AG09319 (cell line): ENCODE measurements around the gene PLXNA3.
"Not testable (repeated sequence)": the region's sequence is repeated elsewhere in the genome, so short reads cannot be mapped to it uniquely, and the experiment has no call there.

Source experiments
- DNase-seq: peaks from one replicate; pipeline ENCODE4 v3.0.0-alpha.2; 2010; ENCODE audit warnings: low read depth; ENCODE audit errors: extremely low read depth
- CTCF ChIP-seq: IDR thresholded peaks from 2 replicates; pipeline ENCODE4 v1.5.1; 2011; ENCODE audit warnings: low read depth, mild to moderate bottlenecking, inconsistent platforms, low read length, moderate library complexity

PLXNA3 gene

DNA sequence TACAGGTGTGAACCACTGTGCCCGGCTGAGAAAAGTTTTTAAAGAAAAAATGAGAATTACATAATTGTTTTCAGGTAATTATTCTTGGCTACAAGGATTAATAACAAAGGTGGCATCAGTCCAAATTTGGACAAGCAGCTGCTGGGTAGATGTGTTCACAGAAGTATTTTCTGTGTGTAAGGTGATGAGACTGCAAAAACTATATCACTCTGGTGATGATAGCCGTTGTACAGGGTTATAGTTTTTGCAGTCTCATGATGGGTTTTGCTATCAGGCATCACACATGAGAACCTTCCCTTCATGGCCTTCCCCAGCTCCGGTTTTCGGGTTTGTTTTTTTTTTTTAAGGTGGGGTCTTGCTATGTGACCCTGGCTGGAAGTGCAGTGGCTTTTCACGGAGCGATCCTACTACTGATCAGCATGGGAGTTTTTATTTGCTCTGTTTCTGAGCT, 37.4 kb downstream of the PLXNA3 start:
- TF ChIP-seq CTCF, result no peak
- DNase-seq, result no peak

- DNase-seq, result not testable (repeated sequence)
Measured at GRCh38 chrX:154496591-154497137, 38.6 kb downstream of the PLXNA3 start.

GRCh38 chrX:154501423-154501822, 43.3 kb downstream of the PLXNA3 start:
- DNase-seq, result not testable (repeated sequence)

DNA sequence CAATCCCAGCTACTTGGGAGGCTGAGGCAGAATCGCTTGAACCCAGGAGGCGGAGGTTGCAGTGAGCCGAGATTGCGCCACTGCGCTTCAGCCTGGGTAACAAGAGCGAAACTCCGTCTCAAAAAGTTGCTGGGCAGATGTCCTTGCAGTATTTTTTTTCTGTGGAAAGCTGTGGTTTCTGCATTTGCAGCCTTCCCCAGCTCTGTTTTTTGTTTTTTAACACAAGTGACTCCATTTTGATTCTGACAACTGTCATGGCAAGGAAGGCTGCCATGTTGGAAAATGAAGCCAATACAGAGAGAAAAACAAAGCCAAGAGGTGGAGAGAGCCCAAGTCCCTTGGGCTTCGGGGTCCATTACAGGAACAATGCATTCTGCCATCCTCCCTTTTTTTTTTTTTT, 44.0 kb downstream of the PLXNA3 start:
- DNase-seq, result no peak
- no peak for TF ChIP-seq CTCF

GRCh38 chrX:154502989-154503388, 44.9 kb downstream of the PLXNA3 start:
- DNase-seq, result no peak
- TF ChIP-seq CTCF, result no peak

DNA sequence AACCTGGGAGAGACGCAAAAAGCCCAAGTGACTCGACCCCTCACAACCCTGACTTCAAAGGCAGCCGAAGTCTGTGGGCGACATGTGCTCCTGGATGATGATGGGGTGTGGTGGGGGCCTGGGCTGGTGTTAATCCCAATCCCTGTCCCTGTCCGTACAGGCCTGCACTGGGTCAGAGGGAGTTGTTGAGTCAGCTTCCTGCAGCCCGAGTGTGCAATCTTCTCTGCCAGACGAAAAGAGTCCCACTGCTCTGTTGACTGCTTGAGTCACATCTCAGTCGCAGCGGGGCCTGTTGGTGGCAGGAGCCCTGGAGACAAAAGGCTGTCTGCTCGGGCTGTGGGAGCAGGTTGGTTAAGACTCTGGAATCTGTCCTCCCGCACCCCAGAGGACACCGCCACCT, 47.7 kb downstream of the PLXNA3 start:
- no peak for DNase-seq
- no peak for TF ChIP-seq CTCF

DNA sequence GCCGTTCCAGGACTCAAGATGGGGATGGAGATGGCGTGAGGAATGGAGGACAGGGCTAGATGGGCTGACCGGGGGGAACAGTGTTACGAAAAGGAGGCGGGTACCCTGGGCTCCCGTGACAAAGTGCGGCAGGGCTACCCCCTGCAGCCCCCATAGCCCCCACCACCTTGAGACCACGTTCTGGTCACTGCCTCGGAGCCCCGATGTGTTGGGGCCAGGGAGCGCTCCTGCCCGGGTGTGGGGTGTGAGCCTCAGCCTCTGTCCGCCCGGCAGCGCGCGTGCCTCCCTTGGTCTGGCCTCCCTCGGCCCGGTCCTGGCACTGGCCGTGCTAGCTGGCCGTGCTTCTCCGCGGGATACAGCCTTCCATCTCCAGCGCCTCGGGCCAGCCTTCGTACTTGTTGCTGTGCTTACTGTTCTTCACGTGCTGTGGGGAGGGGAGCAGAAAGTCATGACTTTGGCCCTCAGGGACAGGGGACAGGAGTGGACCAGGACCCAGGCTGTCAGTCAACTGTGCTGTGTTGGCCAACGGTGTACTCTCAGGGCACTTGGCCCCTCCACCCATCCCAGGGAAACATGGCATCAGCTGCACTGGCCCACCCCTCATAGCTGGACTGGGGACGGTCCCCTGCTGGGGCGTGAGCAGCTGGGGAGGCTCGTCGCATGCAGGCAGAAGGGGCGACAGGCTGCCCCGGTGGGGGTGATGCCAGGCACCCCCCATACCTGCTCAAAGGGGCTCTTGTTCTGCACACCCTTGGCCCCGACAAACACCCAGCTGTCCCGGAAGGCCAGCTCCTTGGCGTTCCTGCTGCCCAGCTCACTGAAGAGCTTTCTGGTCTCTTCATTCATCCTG, 48.6 kb downstream of the PLXNA3 start:
- DNase-seq, result no peak
- no peak for TF ChIP-seq CTCF

DNA sequence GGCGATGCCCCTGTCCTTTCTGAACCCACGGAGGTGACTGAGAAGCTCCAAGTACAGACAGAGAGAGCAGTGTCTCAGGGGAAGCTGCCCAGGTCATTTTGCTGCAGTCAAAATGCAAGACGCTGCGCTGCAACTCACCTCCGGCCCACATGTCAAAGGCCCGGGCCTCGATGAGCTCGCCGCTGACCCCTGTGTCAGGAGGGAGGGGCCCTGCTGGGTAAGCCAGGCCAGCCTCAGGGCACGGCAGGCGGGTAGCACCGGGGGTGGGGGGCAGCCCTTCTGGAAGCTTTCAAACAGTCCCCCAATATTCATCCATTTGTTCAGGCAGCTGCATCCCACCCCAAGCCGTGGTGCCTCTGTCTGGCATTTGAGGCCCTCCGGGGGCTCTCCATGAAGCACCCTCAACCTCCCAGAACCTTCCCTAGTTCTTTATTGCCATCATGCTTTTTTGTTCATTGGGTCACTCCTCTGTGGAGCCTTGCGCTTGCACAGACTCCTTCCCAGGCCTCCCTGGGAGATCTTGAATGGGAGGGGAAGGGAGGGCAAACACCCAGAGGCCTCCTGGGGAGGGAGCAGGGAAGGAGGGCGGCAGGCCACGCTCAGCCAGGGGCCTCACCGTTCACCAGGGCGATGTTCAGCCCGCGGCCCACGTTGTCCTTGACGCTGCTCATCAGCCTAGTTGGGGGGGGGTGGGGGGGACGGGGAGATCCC, 49.7 kb downstream of the PLXNA3 start:
- DNase-seq, result no peak
- TF ChIP-seq CTCF, result no peak
